Activated T-cell treated with anti-CD3 and anti-CD28 coated beads, Interleukin-2, amount 50 U/mL, for 4 hours (primary cell): ENCODE data around the gene SLCO3A1. TPM values are rescaled to one million over a fixed set of nuclear protein-coding genes. Genes with fewer than 3 reads are reported as not detected.
A peak's percentile ranks its signal among the peaks of the same experiment; 100 is the strongest.

Experiments used
- ATAC-seq, 2 donors: fragments of 200-7000 bp; cut with Tn5 transposase; one replicate each; pipeline ENCODE4 v1.10.0; 2021
- DNase-seq: peaks from one replicate; pipeline ENCODE4 v3.0.0-alpha.2; 2020
- H3K27me3 Mint-ChIP-seq: one replicate; pipeline ENCODE4 v1.8.0; 2021; ENCODE audit warnings: low read depth, mixed read lengths
- H3K36me3 Mint-ChIP-seq: one replicate; pipeline ENCODE4 v1.8.0; 2022; ENCODE audit warnings: mixed read lengths; ENCODE audit not compliant: insufficient read depth
- H3K4me1 Mint-ChIP-seq: one replicate; pipeline ENCODE4 v1.8.0; 2021; ENCODE audit warnings: low read depth, mixed read lengths
- H3K4me3 Mint-ChIP-seq: one replicate; pipeline ENCODE4 v1.8.0; 2021; ENCODE audit warnings: mild to moderate bottlenecking, moderate library complexity, mixed read lengths
- H3K9me3 Mint-ChIP-seq: one replicate; pipeline ENCODE4 v1.8.0; 2021; ENCODE audit warnings: mixed read lengths
- total RNA-seq, 3 donors: library from RNA; stranded (reverse); gene quantifications; one replicate each; pipeline ENCODE4 v1.2.1, GENCODE V29; 2021

Gene SLCO3A1
- total RNA-seq, 3 donors from 2014 or later: 3.6 to 6.1 (median 4.8) TPM

GRCh38 chr15:91866371-91866905, 12.9 kb downstream of the SLCO3A1 start:
- DNase-seq (no peak), ATAC-seq (no peak)
- Mint-ChIP-seq H3K9me3 (peaks cover 4% of the 10 kb centered on the region), H3K4me3 (no peak overlapping the region), H3K36me3 (peaks cover 4% of the 10 kb centered on the region), H3K27me3 (no peaks in the 10 kb centered on the region), H3K4me1 (peaks cover 78% of the 10 kb centered on the region)

- ATAC-seq: no peak
- H3K36me3 Mint-ChIP-seq: peaks cover 4% of the 10 kb centered on the region
- H3K4me3 Mint-ChIP-seq: peak overlapping the region; percentile 10
- H3K4me1 Mint-ChIP-seq: peaks cover 80% of the 10 kb centered on the region
- peaks cover 4% of the 10 kb centered on the region for H3K9me3 Mint-ChIP-seq
- no peaks in the 10 kb centered on the region for H3K27me3 Mint-ChIP-seq
- DNase-seq: no peak
Measured at GRCh38 chr15:91866971-91867372, 13.5 kb downstream of the SLCO3A1 start.

GRCh38 chr15:91867581-91868026, 14.1 kb downstream of the SLCO3A1 start:
- H3K27me3 Mint-ChIP-seq: no peaks in the 10 kb centered on the region
- no peak for DNase-seq
- H3K36me3 Mint-ChIP-seq: peaks cover 5% of the 10 kb centered on the region
- ATAC-seq: peak in 1 of 2 donors; percentile 52
- peaks cover 4% of the 10 kb centered on the region for H3K9me3 Mint-ChIP-seq
- H3K4me3 Mint-ChIP-seq: no peak overlapping the region
- H3K4me1 Mint-ChIP-seq: peaks cover 77% of the 10 kb centered on the region

GRCh38 chr15:91870876-91871537, 17.5 kb downstream of the SLCO3A1 start:
- Mint-ChIP-seq H3K4me3 (no peak overlapping the region), H3K9me3 (peaks cover 4% of the 10 kb centered on the region), H3K4me1 (peaks cover 58% of the 10 kb centered on the region), H3K36me3 (peaks cover 12% of the 10 kb centered on the region), H3K27me3 (no peaks in the 10 kb centered on the region)
- DNase-seq (no peak), ATAC-seq (peak in 1 of 2 donors; percentile 50)

- Mint-ChIP-seq H3K27me3 (no peaks in the 10 kb centered on the region), H3K4me1 (peaks cover 50% of the 10 kb centered on the region), H3K36me3 (peaks cover 12% of the 10 kb centered on the region), H3K4me3 (no peak overlapping the region), H3K9me3 (peaks cover 4% of the 10 kb centered on the region)
- DNase-seq (no peak), ATAC-seq (no peak)
Measured at GRCh38 chr15:91871837-91872236, 18.3 kb downstream of the SLCO3A1 start.

GRCh38 chr15:91872356-91873137, 19.0 kb downstream of the SLCO3A1 start:
- peaks cover 19% of the 10 kb centered on the region for H3K36me3 Mint-ChIP-seq
- no peaks in the 10 kb centered on the region for H3K27me3 Mint-ChIP-seq
- ATAC-seq (no peak), DNase-seq (no peak)
- peaks cover 4% of the 10 kb centered on the region for H3K9me3 Mint-ChIP-seq
- H3K4me1 Mint-ChIP-seq: peaks cover 49% of the 10 kb centered on the region
- no peak overlapping the region for H3K4me3 Mint-ChIP-seq

- Mint-ChIP-seq H3K4me3 (no peak overlapping the region), H3K36me3 (peaks cover 21% of the 10 kb centered on the region), H3K4me1 (peaks cover 46% of the 10 kb centered on the region), H3K27me3 (no peaks in the 10 kb centered on the region), H3K9me3 (peaks cover 4% of the 10 kb centered on the region)
- DNase-seq: no peak
- ATAC-seq: no peak
Measured at GRCh38 chr15:91873138-91873536, 19.6 kb downstream of the SLCO3A1 start.

GRCh38 chr15:91874171-91874570, 20.7 kb downstream of the SLCO3A1 start:
- peaks cover 4% of the 10 kb centered on the region for H3K9me3 Mint-ChIP-seq
- peaks cover 47% of the 10 kb centered on the region for H3K4me1 Mint-ChIP-seq
- ATAC-seq (no peak), DNase-seq (no peak)
- no peak overlapping the region for H3K4me3 Mint-ChIP-seq
- peaks cover 26% of the 10 kb centered on the region for H3K36me3 Mint-ChIP-seq
- H3K27me3 Mint-ChIP-seq: no peaks in the 10 kb centered on the region

GRCh38 chr15:91874992-91875660, 21.6 kb downstream of the SLCO3A1 start:
- Mint-ChIP-seq H3K4me3 (no peak overlapping the region), H3K36me3 (peaks cover 26% of the 10 kb centered on the region), H3K4me1 (peaks cover 45% of the 10 kb centered on the region), H3K27me3 (no peaks in the 10 kb centered on the region), H3K9me3 (peaks cover 4% of the 10 kb centered on the region)
- no peak for ATAC-seq
- no peak for DNase-seq

- H3K4me1 Mint-ChIP-seq: peaks cover 45% of the 10 kb centered on the region
- no peak overlapping the region for H3K4me3 Mint-ChIP-seq
- H3K27me3 Mint-ChIP-seq: no peaks in the 10 kb centered on the region
- H3K9me3 Mint-ChIP-seq: no peaks in the 10 kb centered on the region
- DNase-seq (no peak), ATAC-seq (no peak)
- H3K36me3 Mint-ChIP-seq: peaks cover 22% of the 10 kb centered on the region
Measured at GRCh38 chr15:91876187-91876586, 22.7 kb downstream of the SLCO3A1 start.

- no peaks in the 10 kb centered on the region for H3K27me3 Mint-ChIP-seq
- H3K4me1 Mint-ChIP-seq: peaks cover 41% of the 10 kb centered on the region
- no peak overlapping the region for H3K4me3 Mint-ChIP-seq
- DNase-seq (no peak), ATAC-seq (no peak)
- peaks cover 20% of the 10 kb centered on the region for H3K36me3 Mint-ChIP-seq
- no peaks in the 10 kb centered on the region for H3K9me3 Mint-ChIP-seq
Measured at GRCh38 chr15:91878319-91878870, 24.9 kb downstream of the SLCO3A1 start.

GRCh38 chr15:91879158-91879557, 25.6 kb downstream of the SLCO3A1 start:
- no peak for ATAC-seq
- no peak overlapping the region for H3K4me3 Mint-ChIP-seq
- no peaks in the 10 kb centered on the region for H3K9me3 Mint-ChIP-seq
- peaks cover 43% of the 10 kb centered on the region for H3K4me1 Mint-ChIP-seq
- DNase-seq: no peak
- H3K27me3 Mint-ChIP-seq: no peaks in the 10 kb centered on the region
- H3K36me3 Mint-ChIP-seq: peaks cover 17% of the 10 kb centered on the region

- DNase-seq: no peak
- Mint-ChIP-seq H3K4me1 (peaks cover 36% of the 10 kb centered on the region), H3K9me3 (no peaks in the 10 kb centered on the region), H3K36me3 (peaks cover 16% of the 10 kb centered on the region), H3K4me3 (no peak overlapping the region), H3K27me3 (no peaks in the 10 kb centered on the region)
- ATAC-seq: no peak
Measured at GRCh38 chr15:91880373-91880772, 26.9 kb downstream of the SLCO3A1 start.
